HCT116 (cell line): ENCODE data around the gene HIC1. TPM values are rescaled to one million over a fixed set of nuclear protein-coding genes. Genes with fewer than 3 reads are reported as not detected.

Experiments used
- ATAC-seq: fragments of 200-7000 bp; cut with Tn5 transposase; 2 replicates; pipeline ENCODE4 v1.9.1; 2020; ENCODE audit warnings: mild to moderate bottlenecking, moderate library complexity
- BruUV-seq: library from RNA; stranded (reverse); fragments of 400-500 nt; replicated peaks from 2 replicates; lab custom pipeline; 2021; lab: Mats Ljungman, UMichigan
- CTCF ChIA-PET: fragments of 300-600 bp; sonication (Branson Sonifier 250); formaldehyde crosslinking; loops from one replicate; lab custom pipeline; 2021; ENCODE audit warnings: antibody characterized with exemption; lab: Charles Lee
- POLR2A ChIA-PET: fragments of 300-600, 350-600 bp; sonication (Branson Sonifier 250); formaldehyde crosslinking; loops from one replicate; lab custom pipeline; 2021; ENCODE audit warnings: antibody characterized with exemption; lab: Charles Lee
- RAD21 ChIA-PET, 2 experiments: fragments of 300-600 bp; sonication (Branson Sonifier 250); formaldehyde crosslinking; loops; one replicate each; lab custom pipeline; 2023; ENCODE audit warnings: low total read pairs in 2 of 2; ENCODE audit not compliant: uncharacterized antibody in 2 of 2, unreplicated experiment in 2 of 2, low non-redundant PET in 1 of 2; lab: Charles Lee
- DNase-seq: peaks from one replicate; pipeline ENCODE4 v3.0.0-alpha.2; 2010; ENCODE audit warnings: low read depth, low spot score
- H2AFZ ChIP-seq: fragments of 200-600 bp; shearing (Covaris generic), sonication (generic); 2 replicates; pipeline ENCODE4 v1.6.1; 2017; ENCODE audit warnings: low read depth, mixed run types, mixed read lengths, antibody characterized with exemption, low read length; ENCODE audit not compliant: poor library complexity, severe bottlenecking
- H3K27ac ChIP-seq: 2 replicates; pipeline ENCODE4 v1.5.1; 2012; ENCODE audit warnings: low read depth, low read length
- H3K27me3 ChIP-seq: fragments of 200-600 bp; sonication (generic); 2 replicates; pipeline ENCODE4 v1.6.1; 2016; ENCODE audit warnings: mixed run types, low read length, mixed read lengths; ENCODE audit not compliant: insufficient read depth
- H3K36me3 ChIP-seq, 2 experiments: fragments of 200-500 bp in 1 of 2; fragments of 200-600 bp in 1 of 2; sonication (Bioruptor generic) in 1 of 2; sonication (generic) in 1 of 2; 2 replicates each; pipeline versions ENCODE4 v1.5.1 to v1.6.1; 2014 to 2016; ENCODE audit warnings: low read length in 2 of 2, inconsistent platforms in 1 of 2, mixed read lengths in 1 of 2, mixed run types in 1 of 2; ENCODE audit not compliant: insufficient read depth in 2 of 2, control insufficient read depth in 1 of 2
- H3K4me1 ChIP-seq, 2 experiments: fragments of 200-600 bp in 1 of 2; sonication (generic) in 1 of 2; 2 replicates each; pipeline versions ENCODE4 v1.5.1 to v1.6.1; 2012 to 2017; ENCODE audit warnings: low read length in 2 of 2, inconsistent platforms in 1 of 2, mild to moderate bottlenecking in 1 of 2, mixed read lengths in 1 of 2, mixed run types in 1 of 2, moderate library complexity in 1 of 2; ENCODE audit not compliant: insufficient read depth in 2 of 2, control insufficient read depth in 1 of 2
- H3K4me2 ChIP-seq: fragments of 200-600 bp; sonication (generic); 2 replicates; pipeline ENCODE4 v1.6.1; 2017; ENCODE audit warnings: mixed run types, low read length, mixed read lengths
- H3K4me3 ChIP-seq, 2 experiments: fragments of 200-600 bp in 1 of 2; sonication (generic) in 1 of 2; replicated peaks in 1 of 2; 2 replicates each; pipeline ENCODE4 v1.5.1; 2011 to 2016; ENCODE audit warnings: low read length in 2 of 2, control low read depth in 1 of 2, low read depth in 1 of 2, mild to moderate bottlenecking in 1 of 2, mixed read lengths in 1 of 2, mixed run types in 1 of 2
- H3K79me2 ChIP-seq: fragments of 200-600 bp; sonication (generic); 2 replicates; pipeline ENCODE4 v1.6.1; 2017; ENCODE audit warnings: mild to moderate bottlenecking, mixed run types, low read length, moderate library complexity, mixed read lengths; ENCODE audit not compliant: insufficient read depth
- H3K9ac ChIP-seq: fragments of 200-600 bp; sonication (generic); 2 replicates; pipeline ENCODE4 v1.6.1; 2016; ENCODE audit warnings: low read length, mixed read lengths
- H3K9me2 ChIP-seq: fragments of 200-600 bp; sonication (generic), shearing (Covaris generic); 2 replicates; pipeline ENCODE4 v1.6.1; 2017; ENCODE audit warnings: mixed run types, mild to moderate bottlenecking, moderate library complexity; ENCODE audit not compliant: insufficient read depth
- H3K9me3 ChIP-seq, 2 experiments: fragments of 200-500 bp in 1 of 2; fragments of 200-600 bp in 1 of 2; sonication (Bioruptor generic) in 1 of 2; sonication (generic) in 1 of 2; 2 replicates each; pipeline ENCODE4 v1.6.1; 2014 to 2017; ENCODE audit warnings: low read length in 2 of 2, mixed read lengths in 2 of 2, inconsistent platforms in 1 of 2, low read depth in 1 of 2, mild to moderate bottlenecking in 1 of 2, mixed run types in 1 of 2, moderate library complexity in 1 of 2; ENCODE audit not compliant: control insufficient read depth in 1 of 2, insufficient read depth in 1 of 2
- H4K20me1 ChIP-seq: fragments of 200-600 bp; sonication (generic), shearing (Covaris generic); 2 replicates; pipeline ENCODE4 v1.6.1; 2017; ENCODE audit warnings: mixed run types, mild to moderate bottlenecking, moderate library complexity; ENCODE audit not compliant: insufficient read depth
- CBX3 ChIP-seq: IDR thresholded peaks from 2 replicates; pipeline ENCODE4 v1.6.1; 2012; ENCODE audit warnings: low read depth
- CEBPB ChIP-seq: IDR thresholded peaks from 2 replicates; pipeline ENCODE4 v1.6.1; 2012; ENCODE audit warnings: low read depth
- EZH2 ChIP-seq: fragments of 200-600 bp; sonication (generic); IDR thresholded peaks from 2 replicates; pipeline ENCODE4 v1.6.1; 2017; ENCODE audit warnings: antibody characterized with exemption, mixed run types
- FOSL1 ChIP-seq: IDR thresholded peaks from 2 replicates; pipeline ENCODE4 v1.6.1; 2012; ENCODE audit warnings: low read depth
- JUND ChIP-seq: IDR thresholded peaks from 2 replicates; pipeline ENCODE4 v1.6.1; 2012
- POLR2A ChIP-seq: IDR thresholded peaks from 2 replicates; pipeline ENCODE4 v1.7.0; 2011; ENCODE audit warnings: borderline replicate concordance; ENCODE audit not compliant: insufficient read depth, insufficient read length; ENCODE audit errors: extremely low read depth
- POLR2AphosphoS5 ChIP-seq: IDR thresholded peaks from 2 replicates; pipeline ENCODE4 v1.6.1; 2011; ENCODE audit warnings: mild to moderate bottlenecking, low read depth, low read length, moderate library complexity
- RAD21 ChIP-seq: IDR thresholded peaks from 2 replicates; pipeline ENCODE4 v1.6.1; 2012; ENCODE audit warnings: low read depth, mild to moderate bottlenecking
- SP1 ChIP-seq: IDR thresholded peaks from 2 replicates; pipeline ENCODE4 v1.6.1; 2012; ENCODE audit warnings: low read depth
- TCF7L2 ChIP-seq: IDR thresholded peaks from 2 replicates; pipeline ENCODE4 v1.7.0; 2011; ENCODE audit warnings: borderline replicate concordance, inconsistent platforms; ENCODE audit not compliant: insufficient read depth, insufficient read length; ENCODE audit errors: extremely low read depth
- YY1 ChIP-seq: IDR thresholded peaks from 2 replicates; pipeline ENCODE4 v1.6.1; 2011; ENCODE audit warnings: low read length, low read depth, moderate library complexity, mild to moderate bottlenecking; ENCODE audit not compliant: insufficient replicate concordance; ENCODE audit errors: extremely low read depth
- ZNF274 ChIP-seq: fragments of 200-500 bp; sonication (Bioruptor generic); IDR thresholded peaks from 2 replicates; pipeline ENCODE4 v1.6.1; 2014; ENCODE audit warnings: mild to moderate bottlenecking, low read depth, low read length, inconsistent platforms
- intact Hi-C: fragments of 100-400 bp; cut with micrococcal nuclease; formaldehyde crosslinking; loops from 2 replicates; pipeline ENCODE4 v1.10.0; 2022
- total RNA-seq: library from RNA; stranded (reverse); gene quantifications from one replicate; pipeline ENCODE4 v1.2.1, GENCODE V29; 2021; ENCODE audit not compliant: unreplicated experiment
- TF ChIP-seq, protein P1 (sequence below): IDR thresholded peaks from 2 replicates; pipeline ENCODE4 v1.6.1; 2012; ENCODE audit warnings: low read depth
- TF ChIP-seq, protein P2 (sequence below): IDR thresholded peaks from 2 replicates; pipeline ENCODE4 v1.6.1; 2011; ENCODE audit warnings: mild to moderate bottlenecking, low read length, moderate library complexity; ENCODE audit not compliant: insufficient replicate concordance; ENCODE audit errors: extremely low read depth
- TF ChIP-seq, protein P3 (sequence below): IDR thresholded peaks from 2 replicates; pipeline ENCODE4 v1.6.1; 2012
- TF ChIP-seq, protein P4 (sequence below): IDR thresholded peaks from 2 replicates; pipeline ENCODE4 v1.6.1; 2012
- TF ChIP-seq, protein P5 (sequence below), 3 experiments: fragments of 200-600 bp in 1 of 3; sonication (generic) in 1 of 3; IDR thresholded peaks in 2 of 3; conservative IDR thresholded peaks in 1 of 3; 2 replicates each; pipeline ENCODE4 v1.5.1; 2012 to 2017; ENCODE audit warnings: low read depth in 2 of 3, low read length in 2 of 3, antibody characterized with exemption in 1 of 3, borderline replicate concordance in 1 of 3, control low read depth in 1 of 3, mild to moderate bottlenecking in 1 of 3, mixed read lengths in 1 of 3, mixed run types in 1 of 3, moderate library complexity in 1 of 3; ENCODE audit not compliant: insufficient read depth in 1 of 3

The HIC1 gene
- total RNA-seq, 1 experiment from 2014 or later, result 0.64 TPM

DNA sequence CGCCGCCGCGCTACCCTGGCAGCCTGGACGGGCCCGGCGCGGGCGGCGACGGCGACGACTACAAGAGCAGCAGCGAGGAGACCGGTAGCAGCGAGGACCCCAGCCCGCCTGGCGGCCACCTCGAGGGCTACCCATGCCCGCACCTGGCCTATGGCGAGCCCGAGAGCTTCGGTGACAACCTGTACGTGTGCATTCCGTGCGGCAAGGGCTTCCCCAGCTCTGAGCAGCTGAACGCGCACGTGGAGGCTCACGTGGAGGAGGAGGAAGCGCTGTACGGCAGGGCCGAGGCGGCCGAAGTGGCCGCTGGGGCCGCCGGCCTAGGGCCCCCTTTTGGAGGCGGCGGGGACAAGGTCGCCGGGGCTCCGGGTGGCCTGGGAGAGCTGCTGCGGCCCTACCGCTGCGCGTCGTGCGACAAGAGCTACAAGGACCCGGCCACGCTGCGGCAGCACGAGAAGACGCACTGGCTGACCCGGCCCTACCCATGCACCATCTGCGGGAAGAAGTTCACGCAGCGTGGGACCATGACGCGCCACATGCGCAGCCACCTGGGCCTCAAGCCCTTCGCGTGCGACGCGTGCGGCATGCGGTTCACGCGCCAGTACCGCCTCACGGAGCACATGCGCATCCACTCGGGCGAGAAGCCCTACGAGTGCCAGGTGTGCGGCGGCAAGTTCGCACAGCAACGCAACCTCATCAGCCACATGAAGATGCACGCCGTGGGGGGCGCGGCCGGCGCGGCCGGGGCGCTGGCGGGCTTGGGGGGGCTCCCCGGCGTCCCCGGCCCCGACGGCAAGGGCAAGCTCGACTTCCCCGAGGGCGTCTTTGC, 3.1 kb downstream of the HIC1 start:
- H3K4me3 ChIP-seq, result no peak overlapping the region
- H3K36me3 ChIP-seq, result no peaks in the 10 kb centered on the region
- CTCF ChIA-PET, result interaction anchor here (0.7 to 8.0 kb wide), 19 partner anchors 8 to 358 kb away, joined by 3 to 200 read pairs (median 4); partner anchors contain the start of genes SMG6, SRR and TSR1
- no peaks in the 10 kb centered on the region for H3K9me2 ChIP-seq
- DNase-seq (no peak), ATAC-seq (no peak)
- H3K4me2 ChIP-seq, result peak overlapping the region; percentile 69; the same call in 1 of the 2 replicates
- no peaks in the 10 kb centered on the region for H3K9me3 ChIP-seq
- H3K27ac ChIP-seq, result no peak overlapping the region
- POLR2A ChIA-PET, result no interaction called here
- intact Hi-C loops, result loop anchor here (1.0 kb wide), 1 partner anchor 186 kb away; no protein-coding TSS in a partner anchor
- H3K9ac ChIP-seq, result no peak overlapping the region
- TF ChIP-seq POLR2A, result no peak
- TF ChIP-seq, protein P1, sequence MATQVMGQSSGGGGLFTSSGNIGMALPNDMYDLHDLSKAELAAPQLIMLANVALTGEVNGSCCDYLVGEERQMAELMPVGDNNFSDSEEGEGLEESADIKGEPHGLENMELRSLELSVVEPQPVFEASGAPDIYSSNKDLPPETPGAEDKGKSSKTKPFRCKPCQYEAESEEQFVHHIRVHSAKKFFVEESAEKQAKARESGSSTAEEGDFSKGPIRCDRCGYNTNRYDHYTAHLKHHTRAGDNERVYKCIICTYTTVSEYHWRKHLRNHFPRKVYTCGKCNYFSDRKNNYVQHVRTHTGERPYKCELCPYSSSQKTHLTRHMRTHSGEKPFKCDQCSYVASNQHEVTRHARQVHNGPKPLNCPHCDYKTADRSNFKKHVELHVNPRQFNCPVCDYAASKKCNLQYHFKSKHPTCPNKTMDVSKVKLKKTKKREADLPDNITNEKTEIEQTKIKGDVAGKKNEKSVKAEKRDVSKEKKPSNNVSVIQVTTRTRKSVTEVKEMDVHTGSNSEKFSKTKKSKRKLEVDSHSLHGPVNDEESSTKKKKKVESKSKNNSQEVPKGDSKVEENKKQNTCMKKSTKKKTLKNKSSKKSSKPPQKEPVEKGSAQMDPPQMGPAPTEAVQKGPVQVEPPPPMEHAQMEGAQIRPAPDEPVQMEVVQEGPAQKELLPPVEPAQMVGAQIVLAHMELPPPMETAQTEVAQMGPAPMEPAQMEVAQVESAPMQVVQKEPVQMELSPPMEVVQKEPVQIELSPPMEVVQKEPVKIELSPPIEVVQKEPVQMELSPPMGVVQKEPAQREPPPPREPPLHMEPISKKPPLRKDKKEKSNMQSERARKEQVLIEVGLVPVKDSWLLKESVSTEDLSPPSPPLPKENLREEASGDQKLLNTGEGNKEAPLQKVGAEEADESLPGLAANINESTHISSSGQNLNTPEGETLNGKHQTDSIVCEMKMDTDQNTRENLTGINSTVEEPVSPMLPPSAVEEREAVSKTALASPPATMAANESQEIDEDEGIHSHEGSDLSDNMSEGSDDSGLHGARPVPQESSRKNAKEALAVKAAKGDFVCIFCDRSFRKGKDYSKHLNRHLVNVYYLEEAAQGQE, result no peak
- TF ChIP-seq RAD21, result no peak
- TF ChIP-seq EZH2, result no peak
- TF ChIP-seq YY1, result no peak
- TF ChIP-seq, protein P2, sequence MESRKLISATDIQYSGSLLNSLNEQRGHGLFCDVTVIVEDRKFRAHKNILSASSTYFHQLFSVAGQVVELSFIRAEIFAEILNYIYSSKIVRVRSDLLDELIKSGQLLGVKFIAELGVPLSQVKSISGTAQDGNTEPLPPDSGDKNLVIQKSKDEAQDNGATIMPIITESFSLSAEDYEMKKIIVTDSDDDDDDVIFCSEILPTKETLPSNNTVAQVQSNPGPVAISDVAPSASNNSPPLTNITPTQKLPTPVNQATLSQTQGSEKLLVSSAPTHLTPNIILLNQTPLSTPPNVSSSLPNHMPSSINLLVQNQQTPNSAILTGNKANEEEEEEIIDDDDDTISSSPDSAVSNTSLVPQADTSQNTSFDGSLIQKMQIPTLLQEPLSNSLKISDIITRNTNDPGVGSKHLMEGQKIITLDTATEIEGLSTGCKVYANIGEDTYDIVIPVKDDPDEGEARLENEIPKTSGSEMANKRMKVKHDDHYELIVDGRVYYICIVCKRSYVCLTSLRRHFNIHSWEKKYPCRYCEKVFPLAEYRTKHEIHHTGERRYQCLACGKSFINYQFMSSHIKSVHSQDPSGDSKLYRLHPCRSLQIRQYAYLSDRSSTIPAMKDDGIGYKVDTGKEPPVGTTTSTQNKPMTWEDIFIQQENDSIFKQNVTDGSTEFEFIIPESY, result no peak
- no peak for TF ChIP-seq POLR2AphosphoS5
- TF ChIP-seq, protein P3, sequence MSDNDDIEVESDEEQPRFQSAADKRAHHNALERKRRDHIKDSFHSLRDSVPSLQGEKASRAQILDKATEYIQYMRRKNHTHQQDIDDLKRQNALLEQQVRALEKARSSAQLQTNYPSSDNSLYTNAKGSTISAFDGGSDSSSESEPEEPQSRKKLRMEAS, result no peak
- TF ChIP-seq CEBPB, result no peak
- TF ChIP-seq SP1, result no peak
- no peak for TF ChIP-seq JUND
- no peak for TF ChIP-seq TCF7L2
- no peak for TF ChIP-seq ZNF274
- TF ChIP-seq, protein P4, sequence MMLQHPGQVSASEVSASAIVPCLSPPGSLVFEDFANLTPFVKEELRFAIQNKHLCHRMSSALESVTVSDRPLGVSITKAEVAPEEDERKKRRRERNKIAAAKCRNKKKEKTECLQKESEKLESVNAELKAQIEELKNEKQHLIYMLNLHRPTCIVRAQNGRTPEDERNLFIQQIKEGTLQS, result no peak
- no peak for TF ChIP-seq FOSL1
- TF ChIP-seq CBX3, result no peak
- TF ChIP-seq, protein P5, sequence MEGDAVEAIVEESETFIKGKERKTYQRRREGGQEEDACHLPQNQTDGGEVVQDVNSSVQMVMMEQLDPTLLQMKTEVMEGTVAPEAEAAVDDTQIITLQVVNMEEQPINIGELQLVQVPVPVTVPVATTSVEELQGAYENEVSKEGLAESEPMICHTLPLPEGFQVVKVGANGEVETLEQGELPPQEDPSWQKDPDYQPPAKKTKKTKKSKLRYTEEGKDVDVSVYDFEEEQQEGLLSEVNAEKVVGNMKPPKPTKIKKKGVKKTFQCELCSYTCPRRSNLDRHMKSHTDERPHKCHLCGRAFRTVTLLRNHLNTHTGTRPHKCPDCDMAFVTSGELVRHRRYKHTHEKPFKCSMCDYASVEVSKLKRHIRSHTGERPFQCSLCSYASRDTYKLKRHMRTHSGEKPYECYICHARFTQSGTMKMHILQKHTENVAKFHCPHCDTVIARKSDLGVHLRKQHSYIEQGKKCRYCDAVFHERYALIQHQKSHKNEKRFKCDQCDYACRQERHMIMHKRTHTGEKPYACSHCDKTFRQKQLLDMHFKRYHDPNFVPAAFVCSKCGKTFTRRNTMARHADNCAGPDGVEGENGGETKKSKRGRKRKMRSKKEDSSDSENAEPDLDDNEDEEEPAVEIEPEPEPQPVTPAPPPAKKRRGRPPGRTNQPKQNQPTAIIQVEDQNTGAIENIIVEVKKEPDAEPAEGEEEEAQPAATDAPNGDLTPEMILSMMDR (IDR thresholded peaks at IDR 0.05 in 2 of 3, conservative IDR thresholded peaks at IDR 0.05 in 1 of 3; ENCODE audit: borderline replicate concordance in 1 of 3, insufficient read depth in 1 of 3, low read depth in 2 of 3, low read length in 2 of 3), result no peak
- H3K4me1 ChIP-seq, result peaks cover 0 to 21% of the 10 kb centered on the region in 2 experiments; a peak in 3 of 4 replicates
- RAD21 ChIA-PET, result interaction anchor here (1.1 to 2.1 kb wide), 3 partner anchors 149 to 187 kb away, joined by 5 to 21 read pairs (median 20); no protein-coding TSS in a partner anchor
- H3K79me2 ChIP-seq, result no peaks in the 10 kb centered on the region
- no peaks in the 10 kb centered on the region for H3K27me3 ChIP-seq
- no peaks in the 10 kb centered on the region for H4K20me1 ChIP-seq
- BruUV-seq, result no TSS peak
- no peak overlapping the region for H2AFZ ChIP-seq
